Peyer's patch (tissue), 4 donors: ENCODE results near the gene CEP95. TPM values are rescaled to one million over a fixed set of nuclear protein-coding genes. Genes with fewer than 3 reads are reported as not detected.
"Not testable (repeated sequence)": the region's sequence is repeated elsewhere in the genome, so short reads cannot be mapped to it uniquely, and the experiment has no call there.

Source experiments
- DNase-seq, 3 donors: peaks; one replicate each; pipeline ENCODE4 v3.0.0-alpha.2; 2017 to 2019
- H3K27ac ChIP-seq, 4 donors: fragments of 200-600 bp; sonication (generic); one replicate each; pipeline ENCODE4 v1.5.1; 2016 to 2019
- H3K27me3 ChIP-seq, 2 donors: fragments of 200-600 bp; sonication (generic); one replicate each; pipeline ENCODE4 v1.5.1; 2019
- H3K36me3 ChIP-seq, 3 donors: fragments of 200-600 bp; sonication (generic); one replicate each; pipeline ENCODE4 v1.5.1; 2016 to 2019
- H3K4me1 ChIP-seq, 4 donors: fragments of 200-600 bp; sonication (generic); one replicate each; pipeline ENCODE4 v1.5.1; 2016 to 2019
- H3K4me3 ChIP-seq, 4 donors: fragments of 200-600 bp; sonication (generic); 1 replicate in 3 of 4; 2 replicates in 1 of 4; pipeline ENCODE4 v1.5.1; 2016 to 2019; ENCODE audit warnings: mild to moderate bottlenecking in 1 of 4
- H3K9me3 ChIP-seq, 4 donors: fragments of 200-600 bp; sonication (generic); one replicate each; pipeline ENCODE4 v1.5.1; 2016 to 2019; ENCODE audit warnings: mild to moderate bottlenecking in 1 of 4
- POLR2A ChIP-seq, 2 donors: fragments of 450-650 bp; IDR thresholded peaks; one replicate each; pipeline ENCODE4 v1.5.1; 2017; ENCODE audit warnings: antibody characterized with exemption in 2 of 2, mild to moderate bottlenecking in 2 of 2, moderate library complexity in 2 of 2
- total RNA-seq, 4 donors: library from RNA; depleted of rRNA; stranded (reverse); fragments of >200 nt; gene quantifications; one replicate each; pipeline ENCODE4 v1.1.0, GENCODE V29; 2016
- TF ChIP-seq, protein P1 (sequence below), 6 experiments: fragments of 450-650 bp in 4 of 6; fragments of 200-600 bp in 2 of 6; sonication (generic) in 1 of 6; IDR thresholded peaks; one replicate each; pipeline ENCODE4 v1.5.1; 2017 to 2019; ENCODE audit warnings: antibody characterized with exemption in 6 of 6, mild to moderate bottlenecking in 3 of 6, moderate library complexity in 1 of 6

CEP95 gene
- total RNA-seq, 4 donors from 2014 or later = 51.1 to 187 (median 79.4) TPM

DNA sequence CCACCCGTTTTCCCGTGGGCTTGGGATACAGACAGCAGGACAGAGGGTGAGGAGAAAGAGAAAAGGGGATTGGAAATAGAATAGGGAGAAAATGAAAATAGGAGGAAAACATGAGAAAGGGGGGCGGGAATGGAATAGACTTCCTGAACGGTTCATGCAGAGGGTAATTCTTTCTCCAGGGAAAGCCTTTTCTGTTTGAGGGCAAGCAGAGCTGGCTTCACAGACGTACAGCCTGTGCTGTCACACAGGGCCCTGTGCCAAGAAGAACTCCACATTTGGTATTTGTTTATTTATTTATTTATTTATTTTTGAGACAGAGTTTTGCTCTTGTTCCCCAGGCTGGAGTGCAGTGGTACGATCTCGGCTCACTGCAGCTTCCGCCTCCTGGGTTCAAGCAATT, 45.8 kb upstream of the CEP95 start:
- Histone ChIP-seq H3K27me3 (no peaks in the 10 kb centered on the region), H3K27ac (no peak overlapping the region), H3K9me3 (no peaks in the 10 kb centered on the region), H3K36me3 (no peaks in the 10 kb centered on the region), H3K4me3 (no peak overlapping the region), H3K4me1 (peaks cover 0 to 6% (median 2%) of the 10 kb centered on the region in 4 donors)
- no peak for DNase-seq
- no peak for TF ChIP-seq POLR2A (IDR thresholded peaks at IDR 0.05)
- TF ChIP-seq, protein P1, sequence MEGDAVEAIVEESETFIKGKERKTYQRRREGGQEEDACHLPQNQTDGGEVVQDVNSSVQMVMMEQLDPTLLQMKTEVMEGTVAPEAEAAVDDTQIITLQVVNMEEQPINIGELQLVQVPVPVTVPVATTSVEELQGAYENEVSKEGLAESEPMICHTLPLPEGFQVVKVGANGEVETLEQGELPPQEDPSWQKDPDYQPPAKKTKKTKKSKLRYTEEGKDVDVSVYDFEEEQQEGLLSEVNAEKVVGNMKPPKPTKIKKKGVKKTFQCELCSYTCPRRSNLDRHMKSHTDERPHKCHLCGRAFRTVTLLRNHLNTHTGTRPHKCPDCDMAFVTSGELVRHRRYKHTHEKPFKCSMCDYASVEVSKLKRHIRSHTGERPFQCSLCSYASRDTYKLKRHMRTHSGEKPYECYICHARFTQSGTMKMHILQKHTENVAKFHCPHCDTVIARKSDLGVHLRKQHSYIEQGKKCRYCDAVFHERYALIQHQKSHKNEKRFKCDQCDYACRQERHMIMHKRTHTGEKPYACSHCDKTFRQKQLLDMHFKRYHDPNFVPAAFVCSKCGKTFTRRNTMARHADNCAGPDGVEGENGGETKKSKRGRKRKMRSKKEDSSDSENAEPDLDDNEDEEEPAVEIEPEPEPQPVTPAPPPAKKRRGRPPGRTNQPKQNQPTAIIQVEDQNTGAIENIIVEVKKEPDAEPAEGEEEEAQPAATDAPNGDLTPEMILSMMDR (IDR thresholded peaks at IDR 0.05) = no peak

DNA sequence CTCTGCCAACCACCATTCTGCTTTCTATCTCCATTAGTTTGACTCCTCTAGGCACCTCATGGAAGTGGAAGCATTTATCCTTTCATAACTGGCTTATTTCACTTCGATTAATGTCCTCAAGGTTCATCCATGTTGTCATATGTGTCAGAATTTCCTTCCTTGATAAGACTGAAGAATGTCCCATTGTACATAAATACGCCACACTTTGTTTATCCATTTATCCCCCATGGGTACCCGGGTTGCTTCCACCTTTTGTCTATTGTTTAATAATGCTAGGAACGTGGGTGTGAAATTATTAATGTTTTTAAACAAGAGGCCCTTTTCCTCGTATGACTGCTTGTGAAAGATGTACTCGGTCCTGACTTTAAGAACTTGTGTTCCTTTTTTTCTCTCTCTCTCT, 45.0 kb upstream of the CEP95 start:
- no peaks in the 10 kb centered on the region for H3K27me3 ChIP-seq
- H3K36me3 ChIP-seq = no peaks in the 10 kb centered on the region
- H3K4me3 ChIP-seq = no peak overlapping the region
- H3K9me3 ChIP-seq = no peaks in the 10 kb centered on the region
- H3K27ac ChIP-seq = no peak overlapping the region
- H3K4me1 ChIP-seq = peaks cover 0 to 6% (median under 1%) of the 10 kb centered on the region in 4 donors
- no peak for DNase-seq
- TF ChIP-seq, protein P1 (IDR thresholded peaks at IDR 0.05) = no peak
- TF ChIP-seq POLR2A (IDR thresholded peaks at IDR 0.05) = no peak

DNA sequence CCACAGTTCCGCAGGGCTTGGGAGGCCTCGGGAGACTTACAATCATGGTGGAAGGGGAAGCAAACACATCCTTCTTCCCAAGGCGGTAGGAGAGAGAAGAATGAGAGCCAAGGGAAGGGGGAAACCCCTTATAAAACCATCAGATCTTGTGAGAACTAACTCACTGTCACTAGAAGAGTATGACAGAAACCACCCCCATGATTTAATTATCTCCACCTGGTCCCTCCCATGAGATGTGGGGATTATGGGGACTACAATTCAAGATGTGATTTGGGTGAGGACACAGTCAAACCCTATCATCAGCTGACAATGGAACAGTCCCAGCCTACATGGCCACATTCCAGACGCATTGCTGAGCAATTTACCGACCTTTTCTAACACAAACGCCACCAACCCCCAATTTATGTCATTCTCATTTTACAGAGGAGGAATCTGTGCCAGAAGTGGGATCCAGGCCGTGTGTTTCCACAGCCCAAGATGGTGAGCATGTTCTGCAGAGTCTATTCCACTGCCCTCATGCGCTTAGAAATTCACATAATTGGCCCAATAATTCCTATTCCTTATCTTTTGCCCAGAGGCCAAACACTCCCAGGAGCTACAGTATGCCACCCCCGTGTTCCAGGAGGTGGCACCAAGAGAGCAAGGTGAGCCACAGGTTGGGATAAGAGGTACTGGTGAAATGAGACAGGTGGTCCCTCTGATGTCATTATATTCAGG, 40.6 kb upstream of the CEP95 start:
- DNase-seq = no peak
- H3K9me3 ChIP-seq = no peaks in the 10 kb centered on the region

DNA sequence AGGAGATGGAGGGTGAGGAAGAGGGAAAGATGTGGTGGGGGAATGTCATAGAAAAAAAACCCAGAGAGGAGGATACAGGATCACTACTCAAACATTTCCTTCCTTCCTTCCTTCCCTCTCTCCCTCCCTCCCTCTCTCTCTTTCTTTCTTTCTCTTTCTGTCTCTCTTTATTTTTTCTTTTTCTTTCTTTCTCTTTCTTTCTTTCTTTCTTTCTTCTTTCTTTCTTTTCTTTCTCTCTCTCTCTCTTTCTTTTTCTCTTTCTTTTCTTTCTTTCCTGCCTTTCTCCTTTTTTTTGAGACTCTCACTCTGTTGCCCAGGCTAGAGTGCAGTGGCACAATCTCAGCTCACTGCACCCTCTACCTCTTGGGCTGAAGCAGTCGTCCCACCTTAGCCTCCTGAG, 39.9 kb upstream of the CEP95 start:
- H3K9me3 ChIP-seq, H3K27me3 ChIP-seq, H3K4me3 ChIP-seq, H3K36me3 ChIP-seq, H3K27ac ChIP-seq, DNase-seq, H3K4me1 ChIP-seq: not testable (repeated sequence)

More for the DNA sequence above, 40.6 kb upstream of the CEP95 start:
- Histone ChIP-seq H3K36me3 (no peaks in the 10 kb centered on the region), H3K4me3 (no peak overlapping the region), H3K27me3 (no peaks in the 10 kb centered on the region), H3K4me1 (no peaks in the 10 kb centered on the region), H3K27ac (no peak overlapping the region)
- no peak for TF ChIP-seq POLR2A (IDR thresholded peaks at IDR 0.05)
- TF ChIP-seq, protein P1 (IDR thresholded peaks at IDR 0.05) = no peak

DNA sequence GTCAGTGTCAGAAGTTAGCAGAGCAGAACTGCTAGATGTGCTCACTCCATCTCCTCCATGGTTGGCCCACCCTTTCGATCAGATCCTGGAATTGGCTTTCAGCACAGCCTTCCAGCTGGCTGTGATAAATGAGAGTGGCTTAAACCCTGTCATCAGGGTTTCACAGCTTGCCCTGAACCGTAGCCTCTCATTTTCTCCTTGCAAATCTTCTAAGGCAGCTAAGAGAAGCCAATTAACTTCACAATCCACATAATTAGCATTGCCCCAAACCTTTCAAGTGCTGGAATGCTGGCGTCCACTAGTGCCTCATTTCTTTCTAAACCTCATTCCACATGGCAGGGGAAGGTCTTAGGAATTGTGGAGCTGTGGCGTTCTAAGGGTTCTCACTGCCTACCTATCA, 36.2 kb upstream of the CEP95 start:
- Histone ChIP-seq H3K36me3 (no peaks in the 10 kb centered on the region), H3K27me3 (no peaks in the 10 kb centered on the region), H3K9me3 (no peaks in the 10 kb centered on the region), H3K4me1 (no peaks in the 10 kb centered on the region), H3K27ac (no peak overlapping the region), H3K4me3 (no peak overlapping the region)
- TF ChIP-seq, protein P1 (IDR thresholded peaks at IDR 0.05) = no peak
- no peak for TF ChIP-seq POLR2A (IDR thresholded peaks at IDR 0.05)
- no peak for DNase-seq

DNA sequence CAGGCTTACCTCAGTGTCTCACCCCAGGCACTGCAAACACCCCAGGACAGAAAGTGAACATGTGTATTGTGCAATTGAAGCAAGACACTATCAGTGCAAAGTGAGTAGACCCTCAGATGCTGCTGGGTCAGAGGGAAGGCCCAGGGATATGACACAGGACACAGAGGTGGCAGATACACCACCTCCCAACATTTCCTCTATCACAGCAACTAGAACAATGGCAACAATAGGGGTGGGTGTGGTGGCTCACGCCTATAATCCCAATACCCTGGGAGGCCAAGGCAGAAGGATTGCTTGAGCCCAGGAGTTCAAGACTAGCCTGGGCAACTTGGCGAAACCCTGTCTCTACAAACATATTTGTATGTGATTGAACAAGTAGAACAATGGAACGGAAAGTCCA, 35.3 kb upstream of the CEP95 start:
- no peaks in the 10 kb centered on the region for H3K4me1 ChIP-seq
- H3K27ac ChIP-seq = no peak overlapping the region
- no peaks in the 10 kb centered on the region for H3K9me3 ChIP-seq
- no peak for TF ChIP-seq POLR2A (IDR thresholded peaks at IDR 0.05)
- TF ChIP-seq, protein P1 (IDR thresholded peaks at IDR 0.05) = no peak
- H3K27me3 ChIP-seq = no peaks in the 10 kb centered on the region
- DNase-seq = no peak
- H3K4me3 ChIP-seq = no peak overlapping the region
- no peaks in the 10 kb centered on the region for H3K36me3 ChIP-seq
